K562 (cell line): Measurements from ENCODE around the gene MOCOS. TPM values are rescaled to one million over a fixed set of nuclear protein-coding genes. Genes with fewer than 3 reads are reported as not detected.
A peak's percentile ranks its signal among the peaks of the same experiment; 100 is the strongest.

Experiments
- BCL6 ChIP-seq: fragments of 250-450 bp; sonication (Bioruptor Pico); IDR thresholded peaks from 2 replicates; pipeline ENCODE4 v1.4.0; 2020
- BRD9 ChIP-seq: fragments of 450-650 bp; IDR thresholded peaks from 2 replicates; pipeline ENCODE4 v1.6.1; 2018; ENCODE audit warnings: low read depth; ENCODE audit not compliant: partially characterized antibody
- CBX2 ChIP-seq: fragments of 200-600 bp; sonication (generic); IDR thresholded peaks from one replicate; pipeline ENCODE4 v1.6.1; 2012; ENCODE audit warnings: mild to moderate bottlenecking, low read length, inconsistent platforms; ENCODE audit not compliant: insufficient read depth, poor library complexity, severe bottlenecking
- DPF2 ChIP-seq: fragments of 450-650 bp; IDR thresholded peaks from 2 replicates; pipeline ENCODE4 v1.6.1; 2016
- E2F1 ChIP-seq: sonication (generic); formaldehyde crosslinking; IDR thresholded peaks from 2 replicates; pipeline ENCODE4 v1.8.1; 2023; ENCODE audit warnings: mild to moderate bottlenecking, missing genetic modification reagents, moderate library complexity
- HMGN3 ChIP-seq: IDR thresholded peaks from 2 replicates; pipeline ENCODE4 v1.6.1; 2011; ENCODE audit warnings: borderline replicate concordance, low read depth, mild to moderate bottlenecking, mixed read lengths, low read length; ENCODE audit not compliant: insufficient read length; ENCODE audit errors: extremely low read depth
- HOXB6 ChIP-seq: fragments of 250-450 bp; sonication (Bioruptor Pico); IDR thresholded peaks from 2 replicates; pipeline ENCODE4 v1.5.1; 2022; ENCODE audit warnings: mild to moderate bottlenecking, borderline replicate concordance
- MEIS2 ChIP-seq: fragments of 450-650 bp; IDR thresholded peaks from 2 replicates; pipeline ENCODE4 v1.6.1; 2014; ENCODE audit warnings: mild to moderate bottlenecking; ENCODE audit not compliant: partially characterized antibody
- NONO ChIP-seq, 2 experiments: fragments of 200-400 bp in 1 of 2; fragments of 450-650 bp in 1 of 2; formaldehyde crosslinking in 1 of 2; IDR thresholded peaks; 2 replicates each; pipeline ENCODE4 v1.6.1; 2017; ENCODE audit warnings: low read depth in 2 of 2, mild to moderate bottlenecking in 2 of 2, moderate library complexity in 2 of 2, low read length in 1 of 2
- NR2C2 ChIP-seq, 2 experiments: fragments of 200-800 bp in 1 of 2; sonication (Bioruptor generic) in 1 of 2; sonication (generic) in 1 of 2; formaldehyde crosslinking in 1 of 2; IDR thresholded peaks; 2 replicates each; pipeline versions ENCODE4 v1.6.1 to v1.8.0; 2016 to 2022; ENCODE audit warnings: mild to moderate bottlenecking in 1 of 2, missing compliant biosample characterization in 1 of 2, missing genetic modification characterization in 1 of 2, missing genetic modification reagents in 1 of 2
- PCBP1 ChIP-seq: fragments of 200-400 bp; formaldehyde crosslinking; IDR thresholded peaks from 2 replicates; pipeline ENCODE4 v1.6.1; 2018; ENCODE audit warnings: mild to moderate bottlenecking, low read depth, low read length; ENCODE audit not compliant: poor library complexity, severe bottlenecking
- PTRF ChIP-seq: fragments of 450-650 bp; IDR thresholded peaks from 2 replicates; pipeline ENCODE4 v1.6.1; 2016; ENCODE audit warnings: mild to moderate bottlenecking, missing genetic modification characterization, missing compliant biosample characterization
- TARDBP ChIP-seq: fragments of 450-650 bp; IDR thresholded peaks from 2 replicates; pipeline ENCODE4 v1.6.1; 2016
- USF1 ChIP-seq: sonication (generic); formaldehyde crosslinking; IDR thresholded peaks from 2 replicates; pipeline ENCODE4 v1.9.0; 2022; ENCODE audit warnings: mild to moderate bottlenecking, missing genetic modification reagents
- ZNF318 ChIP-seq, 2 experiments: fragments of 450-650 bp; IDR thresholded peaks; 2 replicates each; pipeline ENCODE4 v1.6.1; 2016; ENCODE audit warnings: mild to moderate bottlenecking in 2 of 2, borderline replicate concordance in 1 of 2, low read depth in 1 of 2, moderate library complexity in 1 of 2
- polyA plus RNA-seq, 8 experiments: library from polyadenylated mRNA; depleted of rRNA in 4 of 8; stranded (reverse) in 5 of 8; unstranded in 3 of 8; fragments of >200 nt; fragmentation: Nextera tagmentation in 2 of 8; fragmentation: Illumina TruSeq in 1 of 8; extraction: Ambion mirVana in 2 of 8; extraction: Trizol in 1 of 8; gene quantifications; 2 replicates each; pipeline versions ENCODE4 v1.2.1 to v1.2.3, GENCODE V29; 2011 to 2014; ENCODE audit warnings: inconsistent platforms in 1 of 8, missing spikeins in 1 of 8
- total RNA-seq, 7 experiments: library from RNA; depleted of rRNA in 6 of 7; stranded (reverse); fragments of >200 nt in 6 of 7; fragmentation: Illumina TruSeq in 2 of 7; extraction: Trizol in 2 of 7; gene quantifications; 2 replicates each; pipeline versions ENCODE4 v1.2.1 to v1.2.3, GENCODE V29; 2011 to 2021; ENCODE audit warnings: low replicate concordance in 1 of 7

Gene MOCOS
- total and polyA plus RNA-seq, 9 of the 15 experiments (the other 6 are each of a cell fraction or from before 2014, with no cell fraction given) = 4.5 to 12.4 (median 9.1) TPM

GRCh38 chr18:36200354-36200771 is 13.1 kb downstream of the MOCOS start (continued):
- TF ChIP-seq BRD9 (no peak), E2F1 (no peak), NONO (IDR thresholded peaks at IDR 0.05; ENCODE audit: low read depth in 2 of 2, low read length in 1 of 2) (peak in 1 of 2 experiments; percentile 74; a peak in 2 of 4 replicates), HMGN3 (peak; percentile 80), PTRF (no peak), MEIS2 (no peak), DPF2 (peak; percentile 95), CBX2 (no peak), TARDBP (no peak), PCBP1 (no peak), NR2C2 (CRISPR knock-in tag; IDR thresholded peaks at IDR 0.05) (no peak), NR2C2 (tag; IDR thresholded peaks at IDR 0.05) (peak; percentile 61; the same call in 1 of the 2 replicates), HOXB6 (CRISPR knock-in tag) (no peak), USF1 (CRISPR knock-in tag) (no peak), ZNF318 (IDR thresholded peaks at IDR 0.05; ENCODE audit: borderline replicate concordance in 1 of 2, low read depth in 1 of 2) (no peak), BCL6 (CRISPR knock-in tag) (no peak)
